Type B pancreatic cell (in vitro differentiated cells): Measurements from ENCODE around the gene YWHAE. TPM values are rescaled to one million over a fixed set of nuclear protein-coding genes. Genes with fewer than 3 reads are reported as not detected.
A peak's percentile ranks its signal among the peaks of the same experiment; 100 is the strongest.
"Not testable (repeated sequence)": the region's sequence is repeated elsewhere in the genome, so short reads cannot be mapped to it uniquely, and the experiment has no call there.

Experiments
- DNase-seq: peaks from one replicate; pipeline ENCODE4 v3.0.0; 2021; ENCODE audit warnings: mixed read lengths; ENCODE audit not compliant: unreplicated experiment; ENCODE audit errors: extremely low spot score
- H3K27ac Mint-ChIP-seq: 2 replicates; pipeline ENCODE4 v1.8.0; 2021; ENCODE audit warnings: mild to moderate bottlenecking, mixed read lengths
- H3K27me3 Mint-ChIP-seq: 2 replicates; pipeline ENCODE4 v1.8.0; 2021; ENCODE audit warnings: mixed read lengths
- H3K36me3 Mint-ChIP-seq: 2 replicates; pipeline ENCODE4 v1.8.0; 2021; ENCODE audit warnings: mixed read lengths
- H3K4me1 Mint-ChIP-seq: one replicate; pipeline ENCODE4 v1.8.0; 2021; ENCODE audit warnings: mixed read lengths; ENCODE audit not compliant: unreplicated experiment
- H3K4me3 Mint-ChIP-seq: 2 replicates; pipeline ENCODE4 v1.8.0; 2021; ENCODE audit warnings: mild to moderate bottlenecking, mixed read lengths
- H3K9me3 Mint-ChIP-seq: 2 replicates; pipeline ENCODE4 v1.8.0; 2021; ENCODE audit warnings: mixed read lengths
- total RNA-seq: library from RNA; stranded (reverse); gene quantifications from 2 replicates; pipeline ENCODE4 v1.2.1, GENCODE V29; 2021; ENCODE audit warnings: low replicate concordance
- TF ChIP-seq, protein P1 (sequence below): fragments of 200-600 bp; sonication (generic); conservative IDR thresholded peaks from 2 replicates; pipeline ENCODE4 v1.5.0; 2021; ENCODE audit warnings: antibody characterized with exemption, mild to moderate bottlenecking

YWHAE gene
- total RNA-seq, 1 donor from 2014 or later, result 773 TPM

DNA sequence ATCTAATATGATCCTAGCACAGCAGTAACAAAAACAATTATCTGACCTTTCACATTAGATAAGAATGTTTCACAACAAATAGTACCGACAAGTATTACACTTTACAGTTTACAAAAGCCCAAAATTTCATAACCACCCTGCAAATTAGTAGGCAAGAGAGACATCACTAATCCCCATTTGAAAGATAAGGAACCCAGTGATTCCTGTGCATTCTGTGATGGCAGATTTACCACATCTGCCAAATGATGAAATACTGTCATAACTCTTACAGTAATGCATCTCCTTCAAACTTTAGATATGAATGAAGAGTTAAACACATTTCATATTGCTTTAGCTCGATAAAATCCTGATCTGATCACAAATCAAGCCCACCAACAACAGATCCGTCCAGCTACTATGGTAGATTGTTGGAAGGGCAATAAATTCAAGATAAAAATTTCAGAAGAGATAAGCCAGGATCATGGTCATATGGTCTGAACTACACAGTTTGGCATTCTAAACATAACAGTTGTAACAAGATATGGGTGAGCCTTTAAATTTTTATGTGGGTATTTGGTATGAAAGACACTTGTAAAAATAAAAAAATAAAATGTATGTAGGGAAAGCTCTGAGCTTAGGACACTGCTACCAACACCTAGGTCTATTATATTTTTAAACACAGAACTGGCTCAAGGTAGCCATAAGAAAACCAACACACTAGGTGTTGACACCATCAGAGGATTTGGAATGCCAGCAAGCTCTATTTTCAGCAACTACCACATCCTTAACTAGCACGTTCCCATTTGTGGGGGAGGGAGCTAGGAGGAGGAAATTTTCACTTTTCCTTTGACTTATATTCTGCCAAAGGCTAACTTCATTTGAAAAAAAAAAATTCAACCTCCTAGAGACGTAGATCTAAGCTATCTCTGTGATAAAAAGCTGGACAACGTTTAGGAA is 9.3 kb downstream of the YWHAE start:
- Mint-ChIP-seq H3K27me3 (no peaks in the 10 kb centered on the region), H3K4me3 (peak overlapping the region; percentile 67), H3K27ac (peak overlapping the region; percentile 71), H3K4me1 (peaks cover 34% of the 10 kb centered on the region), H3K9me3 (no peaks in the 10 kb centered on the region), H3K36me3 (peaks cover 11% of the 10 kb centered on the region)
- TF ChIP-seq, protein P1, sequence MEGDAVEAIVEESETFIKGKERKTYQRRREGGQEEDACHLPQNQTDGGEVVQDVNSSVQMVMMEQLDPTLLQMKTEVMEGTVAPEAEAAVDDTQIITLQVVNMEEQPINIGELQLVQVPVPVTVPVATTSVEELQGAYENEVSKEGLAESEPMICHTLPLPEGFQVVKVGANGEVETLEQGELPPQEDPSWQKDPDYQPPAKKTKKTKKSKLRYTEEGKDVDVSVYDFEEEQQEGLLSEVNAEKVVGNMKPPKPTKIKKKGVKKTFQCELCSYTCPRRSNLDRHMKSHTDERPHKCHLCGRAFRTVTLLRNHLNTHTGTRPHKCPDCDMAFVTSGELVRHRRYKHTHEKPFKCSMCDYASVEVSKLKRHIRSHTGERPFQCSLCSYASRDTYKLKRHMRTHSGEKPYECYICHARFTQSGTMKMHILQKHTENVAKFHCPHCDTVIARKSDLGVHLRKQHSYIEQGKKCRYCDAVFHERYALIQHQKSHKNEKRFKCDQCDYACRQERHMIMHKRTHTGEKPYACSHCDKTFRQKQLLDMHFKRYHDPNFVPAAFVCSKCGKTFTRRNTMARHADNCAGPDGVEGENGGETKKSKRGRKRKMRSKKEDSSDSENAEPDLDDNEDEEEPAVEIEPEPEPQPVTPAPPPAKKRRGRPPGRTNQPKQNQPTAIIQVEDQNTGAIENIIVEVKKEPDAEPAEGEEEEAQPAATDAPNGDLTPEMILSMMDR, result no peak
- no peak for DNase-seq

DNA sequence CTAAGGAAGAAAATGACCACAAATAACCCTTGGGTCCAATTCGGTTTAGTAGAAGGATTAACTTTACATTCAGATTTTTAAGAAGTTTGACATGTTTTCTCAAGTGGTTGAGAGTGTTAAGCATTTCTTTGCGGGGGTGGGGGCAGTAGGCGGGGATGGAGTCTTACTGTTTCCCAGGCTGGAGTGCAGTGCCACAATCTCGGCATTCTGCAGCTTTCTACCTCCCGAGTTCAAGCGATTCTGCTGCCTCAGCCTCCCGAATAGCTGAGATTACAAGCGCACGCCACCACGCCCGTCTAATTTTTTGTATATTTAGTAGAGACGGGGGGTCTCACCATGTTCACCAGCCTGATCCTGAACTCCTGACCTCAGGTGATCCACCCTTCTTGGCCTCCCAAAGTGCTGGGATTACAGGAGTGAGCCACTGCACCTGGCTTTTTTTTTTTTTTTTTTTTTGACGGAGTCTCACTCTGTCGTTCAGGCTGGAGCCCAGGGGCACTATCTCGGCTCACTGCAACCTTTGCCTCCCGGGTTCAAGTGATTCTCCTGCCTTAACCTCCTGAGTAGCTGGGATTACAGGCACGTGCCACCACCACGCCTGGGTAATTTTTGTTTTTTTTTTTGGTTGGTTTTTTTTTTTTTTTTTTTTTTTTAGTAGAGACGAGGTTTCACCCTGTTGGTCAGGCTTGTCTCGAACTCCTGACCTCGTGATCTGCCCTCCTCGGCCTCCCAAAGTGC is 12.4 kb downstream of the YWHAE start:
- not testable (repeated sequence) for H3K27me3 Mint-ChIP-seq

DNA sequence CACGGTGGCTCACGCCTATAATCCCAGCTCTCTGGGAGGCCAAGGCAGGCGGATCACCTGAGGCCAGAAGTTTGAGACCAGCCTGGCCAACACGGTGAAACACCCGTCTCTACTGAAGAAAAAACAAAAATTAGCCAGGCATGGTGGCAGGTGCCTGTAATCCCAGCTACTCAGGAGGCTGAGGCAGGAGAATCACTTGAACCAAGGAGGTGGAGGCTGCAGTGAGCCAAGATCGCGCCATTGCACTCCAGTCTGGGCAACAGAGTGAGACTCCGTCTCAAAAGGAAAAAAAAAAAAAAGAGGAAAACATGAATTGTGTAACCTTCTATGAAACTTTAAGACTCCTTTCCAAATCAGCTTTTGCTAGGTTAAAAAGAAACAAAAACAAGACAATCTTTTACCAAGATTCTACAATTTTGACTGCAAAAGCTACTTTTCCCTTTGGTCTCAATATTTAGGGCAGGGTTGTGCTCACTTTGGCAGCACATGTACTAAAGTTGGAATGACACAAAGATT is 13.3 kb downstream of the YWHAE start:
- peaks cover 24% of the 10 kb centered on the region for H3K4me1 Mint-ChIP-seq
- H3K27me3 Mint-ChIP-seq, H3K36me3 Mint-ChIP-seq, DNase-seq, H3K4me3 Mint-ChIP-seq, H3K9me3 Mint-ChIP-seq: not testable (repeated sequence)
- H3K27ac Mint-ChIP-seq, result peak overlapping the region; percentile 81

More for the DNA sequence above, 12.4 kb downstream of the YWHAE start:
- peaks cover 28% of the 10 kb centered on the region for H3K4me1 Mint-ChIP-seq
- not testable (repeated sequence) for H3K36me3 Mint-ChIP-seq, H3K4me3 Mint-ChIP-seq, DNase-seq, H3K9me3 Mint-ChIP-seq
- peak overlapping the region; percentile 81 for H3K27ac Mint-ChIP-seq

DNA sequence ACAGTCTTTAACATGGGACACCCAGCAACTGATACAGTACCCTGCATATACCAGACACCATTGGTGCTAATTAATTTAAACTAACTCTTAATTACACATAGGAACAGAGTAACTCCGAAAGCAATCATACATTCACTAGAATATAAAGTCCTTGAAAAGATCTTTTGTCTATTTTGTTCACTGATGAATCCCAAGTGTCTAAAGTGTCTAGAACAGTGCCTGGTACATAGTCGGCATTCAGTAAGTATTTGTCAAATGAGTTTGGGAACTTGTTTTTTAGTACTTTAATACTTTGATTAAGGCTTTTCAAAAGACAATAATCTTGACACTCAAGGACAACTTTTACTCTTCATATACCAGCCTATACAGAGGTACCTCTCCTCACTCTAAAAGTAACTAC is 13.8 kb downstream of the YWHAE start:
- no peak for DNase-seq
- Mint-ChIP-seq H3K4me1 (peaks cover 28% of the 10 kb centered on the region), H3K27me3 (no peaks in the 10 kb centered on the region), H3K27ac (peak overlapping the region; percentile 43), H3K36me3 (peaks cover 8% of the 10 kb centered on the region), H3K4me3 (no peak overlapping the region), H3K9me3 (no peaks in the 10 kb centered on the region)
- TF ChIP-seq, protein P1, result no peak

DNA sequence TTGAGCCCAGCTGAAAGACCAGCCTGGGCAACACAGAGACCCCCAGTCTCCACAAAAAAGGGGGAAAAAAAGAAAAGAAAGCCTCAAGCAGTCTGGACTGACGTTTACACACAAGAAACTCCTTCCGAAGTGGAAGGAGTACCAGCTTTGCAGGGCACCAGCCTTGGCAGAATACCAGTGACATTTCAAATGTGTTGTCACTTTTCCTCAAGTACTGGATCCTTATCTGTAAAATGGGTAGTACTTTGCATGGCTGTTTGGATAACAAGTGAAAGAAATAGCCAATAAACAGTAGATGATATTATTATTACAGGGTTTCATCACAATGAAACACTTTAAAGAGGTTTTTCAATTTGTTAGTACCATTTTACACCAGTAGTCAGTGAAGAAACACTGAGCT is 14.2 kb downstream of the YWHAE start:
- Mint-ChIP-seq H3K4me3 (no peak overlapping the region), H3K27ac (peak overlapping the region; percentile 46), H3K4me1 (peaks cover 28% of the 10 kb centered on the region), H3K27me3 (no peaks in the 10 kb centered on the region), H3K9me3 (no peaks in the 10 kb centered on the region), H3K36me3 (peaks cover 8% of the 10 kb centered on the region)
- DNase-seq, result no peak
- TF ChIP-seq, protein P1, result no peak

DNA sequence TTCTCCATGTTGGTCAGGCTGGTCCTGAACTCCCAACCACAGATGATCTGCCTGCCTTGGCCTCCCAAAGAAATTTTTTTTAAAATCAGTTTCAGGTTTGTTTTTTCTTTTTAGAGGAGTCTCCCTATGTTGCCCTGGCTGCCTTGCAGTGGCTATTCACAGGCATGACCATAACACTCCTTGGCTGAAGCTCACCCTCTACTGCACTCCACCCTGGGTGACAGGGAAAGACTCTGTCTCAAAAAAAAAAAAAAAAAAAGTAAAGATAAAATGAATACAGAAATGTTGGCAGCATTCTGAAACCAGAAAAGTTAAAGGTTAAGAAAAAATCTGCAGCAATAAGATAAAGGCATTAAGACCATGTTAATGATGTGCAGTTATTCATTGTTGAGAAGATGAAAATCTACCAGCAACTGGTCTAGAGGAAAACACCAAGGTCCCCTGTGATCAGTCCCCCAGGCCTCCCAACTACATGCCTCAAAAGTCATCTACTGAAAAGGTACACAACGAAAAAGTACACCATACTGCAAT is 15.1 kb downstream of the YWHAE start:
- peak overlapping the region; percentile 46 for H3K27ac Mint-ChIP-seq
- H3K4me1 Mint-ChIP-seq, result peaks cover 29% of the 10 kb centered on the region
- TF ChIP-seq, protein P1, result no peak

More for the DNA sequence above, 15.1 kb downstream of the YWHAE start:
- Mint-ChIP-seq H3K4me3 (no peak overlapping the region), H3K36me3 (peaks cover 5% of the 10 kb centered on the region), H3K9me3 (no peaks in the 10 kb centered on the region), H3K27me3 (no peaks in the 10 kb centered on the region)
- DNase-seq, result no peak
